Endometrial microvascular endothelial cells (primary cell): ENCODE results near the gene ASB16. TPM values are rescaled to one million over a fixed set of nuclear protein-coding genes. Genes with fewer than 3 reads are reported as not detected.

Experiments
- in situ Hi-C: cut with HindIII; loops from 2 replicates; pipeline ENCODE4 v1.10.0; 2017; ENCODE audit warnings: low sequenced_read_pairs, low pct_unique_long_range_greater_than_20kb; ENCODE audit errors: inconsistent ontology term
- total RNA-seq: library from RNA; depleted of rRNA; stranded (reverse); fragments of >200 nt; gene quantifications from one replicate; pipeline ENCODE4 v1.2.3, GENCODE V29; 2015; ENCODE audit errors: inconsistent ontology term

Gene ASB16
- total RNA-seq, 1 donor from 2014 or later, result not detected

DNA sequence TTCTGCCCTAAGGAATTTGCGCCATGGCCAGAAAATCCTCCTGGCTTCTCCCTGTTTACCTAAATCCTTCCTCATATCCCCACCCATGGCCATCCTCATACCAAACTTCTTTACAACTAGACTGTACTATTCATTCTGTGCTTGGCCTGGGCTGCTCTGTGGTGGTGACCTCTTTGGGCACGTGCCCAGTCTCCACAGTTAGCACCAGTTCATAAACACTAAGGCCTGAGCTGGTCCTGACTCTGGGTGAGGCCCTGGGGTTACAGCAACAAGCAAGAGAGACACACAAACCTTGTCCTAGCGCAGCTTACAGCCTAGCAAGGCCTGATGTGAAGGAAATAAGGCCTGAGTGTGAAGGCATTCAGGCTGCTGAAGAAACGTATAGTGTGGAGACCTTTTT lies 32.3 kb downstream of the ASB16 start:
- in situ Hi-C loops, result loop anchor here (10.0 kb wide), 1 partner anchor 122 kb away; the partner anchor contains the start of gene SLC25A39

DNA sequence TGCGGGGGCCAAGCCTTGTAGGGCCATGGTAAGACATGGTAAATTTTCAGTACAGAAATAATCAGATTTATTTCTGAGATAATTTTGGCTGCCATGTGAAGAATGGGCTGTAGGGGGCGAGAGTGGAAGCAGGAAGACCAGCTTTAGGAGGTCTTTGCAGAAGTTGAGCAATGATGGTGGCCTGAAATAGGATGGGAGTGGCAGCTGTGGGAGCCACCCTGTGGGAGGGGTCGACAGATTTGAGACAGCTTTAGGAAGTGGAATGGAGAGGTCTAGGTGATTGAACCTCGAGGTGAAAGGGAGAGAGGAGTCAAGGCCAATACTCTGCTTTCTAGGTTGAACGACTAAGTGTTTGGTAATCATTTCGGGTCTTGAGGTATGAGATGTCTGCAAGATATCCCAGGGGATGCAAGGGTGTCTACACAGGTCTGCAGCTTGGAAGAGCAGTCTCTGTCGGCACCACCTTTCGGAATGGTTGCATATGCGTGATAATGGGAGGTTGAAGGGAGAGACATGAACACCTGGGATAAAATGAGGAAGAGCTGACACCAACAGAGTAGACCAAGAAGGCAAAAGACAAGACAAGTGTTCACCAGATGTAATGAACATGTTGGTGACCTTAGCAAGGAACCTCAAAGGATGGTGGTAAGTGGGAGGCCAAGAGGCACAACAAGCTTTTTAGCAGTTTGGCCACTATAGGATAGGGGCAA lies 33.4 kb downstream of the ASB16 start:
- in situ Hi-C loops, result loop anchor here (10.0 kb wide), 1 partner anchor 121 kb away; the partner anchor contains the start of gene SLC25A39

DNA sequence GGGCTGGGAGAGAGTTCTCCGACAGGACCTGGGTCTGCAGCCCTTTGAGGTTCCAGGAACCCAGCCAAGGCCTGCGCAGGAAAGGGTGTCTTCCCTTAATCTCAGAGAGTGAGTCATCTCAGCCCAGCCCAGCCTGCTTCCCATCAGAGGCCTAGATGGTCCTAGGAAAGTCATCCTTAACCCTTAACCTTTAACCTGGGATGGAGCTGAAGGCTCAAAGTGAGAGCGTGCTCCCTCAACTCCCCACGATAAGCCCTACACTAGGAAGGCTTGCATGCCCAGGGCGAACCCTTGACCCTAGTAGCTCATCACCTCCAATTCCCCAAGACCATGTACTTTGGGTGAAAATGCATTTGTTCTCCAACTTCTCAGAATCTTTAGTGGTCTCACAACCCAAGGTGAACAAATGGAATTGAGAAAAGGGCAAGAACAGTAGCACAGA lies 34.0 kb downstream of the ASB16 start:
- in situ Hi-C loops, result loop anchor here (10.0 kb wide), 1 partner anchor 120 kb away; the partner anchor contains the start of gene SLC25A39

DNA sequence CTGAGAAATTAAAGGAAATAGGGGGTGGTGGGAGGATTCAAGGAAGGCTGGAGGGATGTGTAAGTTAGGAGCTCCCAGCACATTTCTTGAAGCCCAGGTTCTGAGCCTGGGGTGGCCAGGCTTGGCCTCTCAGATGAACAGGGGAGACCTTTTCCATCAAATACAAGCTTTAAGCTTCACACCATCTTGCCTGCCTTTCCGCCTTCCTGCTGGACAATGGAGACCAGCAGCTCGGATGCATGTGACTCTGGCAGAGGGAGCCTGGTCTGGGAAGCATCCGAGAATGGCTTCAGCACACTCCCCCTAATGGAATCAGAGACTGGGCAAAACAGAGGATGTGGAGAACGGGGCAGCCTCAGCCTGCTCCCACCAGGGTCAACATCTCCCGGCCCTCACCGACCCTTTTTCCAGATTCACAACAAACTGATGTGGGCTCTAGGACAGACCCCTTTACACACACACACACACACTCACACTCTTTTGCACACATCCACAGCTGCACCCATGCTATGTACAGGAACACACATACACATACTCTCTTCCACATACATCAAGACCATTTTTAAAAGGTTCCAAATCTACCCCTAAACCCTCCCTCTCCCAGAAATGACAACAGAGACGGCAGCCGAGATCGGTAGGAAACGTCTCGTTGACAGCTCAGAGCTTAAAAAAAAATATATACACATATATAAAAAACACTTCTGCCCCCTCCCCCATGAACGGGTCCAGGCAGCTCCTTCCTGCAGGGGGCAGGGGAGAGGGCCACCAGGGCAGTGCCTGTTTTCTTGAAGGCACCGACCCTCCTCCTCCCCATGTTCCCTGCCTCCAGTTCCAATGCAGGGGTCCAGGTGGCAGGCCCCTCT lies 35.7 kb downstream of the ASB16 start:
- in situ Hi-C loops, result loop anchor here (10.0 kb wide), 1 partner anchor 119 kb away; the partner anchor contains the start of gene SLC25A39

DNA sequence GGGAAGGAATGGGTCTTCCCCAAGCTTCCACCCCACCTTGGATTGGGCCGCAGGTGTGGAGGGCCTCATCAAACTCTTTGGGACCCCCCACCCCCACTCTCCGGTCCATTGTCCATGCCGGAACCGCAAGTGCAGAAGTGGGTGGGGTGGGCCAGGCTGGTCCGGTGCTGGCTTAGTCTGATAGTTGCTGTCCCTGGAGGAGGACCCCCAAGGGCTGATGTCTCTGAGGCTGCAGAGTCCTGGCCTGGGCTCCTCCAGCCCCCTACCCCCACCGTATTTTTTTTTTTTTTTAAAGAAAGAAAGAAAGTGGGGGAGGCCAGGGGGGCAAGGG lies 36.3 kb downstream of the ASB16 start:
- in situ Hi-C loops, result loop anchor here (10.0 kb wide), 1 partner anchor 118 kb away; the partner anchor contains the start of gene SLC25A39

DNA sequence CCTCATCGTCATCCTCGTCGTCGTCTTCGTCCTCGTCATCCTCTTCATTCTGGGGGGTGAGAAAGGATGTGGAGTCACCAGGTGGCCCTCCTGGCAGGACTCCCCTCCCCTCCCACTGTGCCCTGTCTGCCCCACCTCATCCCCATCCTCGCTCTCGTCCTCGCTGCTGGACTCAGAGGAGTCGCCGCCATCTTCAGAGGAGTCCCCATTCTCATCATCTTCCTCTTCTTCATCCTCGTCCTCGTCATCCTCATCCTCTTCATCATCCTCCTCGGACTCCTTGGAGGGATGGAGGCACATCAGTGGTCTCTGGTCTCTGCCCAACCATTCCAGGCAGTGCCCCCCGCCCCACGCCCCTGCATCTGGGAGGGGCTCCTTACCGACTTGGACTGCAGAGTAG lies 36.8 kb downstream of the ASB16 start:
- in situ Hi-C loops, result loop anchor here (10.0 kb wide), 1 partner anchor 117 kb away; the partner anchor contains the start of gene SLC25A39

DNA sequence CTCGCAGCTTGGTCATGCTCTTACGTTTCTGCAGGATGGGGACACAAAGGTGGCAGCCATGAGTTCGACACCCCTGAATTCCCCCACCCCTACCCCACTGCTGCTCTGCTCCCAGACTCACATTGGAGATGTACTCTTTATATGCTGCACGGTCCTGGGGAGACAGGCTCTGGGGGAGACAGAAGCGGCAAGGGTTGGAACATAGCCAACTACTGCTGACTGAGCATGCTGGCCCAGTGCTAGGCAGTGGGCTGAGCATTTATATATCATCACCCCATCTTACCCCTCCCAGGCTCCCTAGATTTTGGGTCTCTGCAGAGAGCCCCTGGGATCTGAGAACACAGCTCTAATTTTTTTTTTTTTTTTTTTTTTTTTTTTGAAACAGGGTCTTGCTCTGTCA lies 37.2 kb downstream of the ASB16 start:
- in situ Hi-C loops, result loop anchor here (10.0 kb wide), 1 partner anchor 117 kb away; the partner anchor contains the start of gene SLC25A39

DNA sequence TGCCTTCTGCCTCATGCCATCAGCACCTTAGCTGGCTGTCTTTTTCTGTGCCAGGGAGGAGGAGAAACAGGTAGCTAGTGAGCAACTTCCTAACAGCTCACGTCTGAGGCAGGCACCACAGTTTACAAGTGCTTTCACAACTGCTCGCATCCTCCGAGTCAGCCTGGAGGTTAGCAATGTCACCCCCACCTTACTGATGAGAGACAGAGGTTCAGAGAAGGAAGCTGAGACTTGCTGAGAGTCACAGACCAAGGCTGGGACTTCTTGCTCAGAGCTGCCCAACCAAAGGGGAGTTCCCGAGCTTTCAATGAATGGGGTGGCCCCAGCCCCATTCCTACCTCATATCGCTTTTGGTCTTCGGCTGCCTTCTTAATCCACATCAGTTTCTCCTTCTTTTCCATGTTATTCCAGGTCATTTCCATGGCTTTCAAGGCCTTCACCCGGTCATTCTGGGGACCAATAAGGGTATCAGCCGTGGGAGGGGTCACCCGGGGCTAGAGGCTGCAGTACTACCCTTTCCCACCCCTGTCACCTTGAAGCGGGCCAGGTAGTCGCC lies 39.4 kb downstream of the ASB16 start:
- in situ Hi-C loops, result loop anchor here (10.0 kb wide), 1 partner anchor 115 kb away; the partner anchor contains the start of gene SLC25A39

DNA sequence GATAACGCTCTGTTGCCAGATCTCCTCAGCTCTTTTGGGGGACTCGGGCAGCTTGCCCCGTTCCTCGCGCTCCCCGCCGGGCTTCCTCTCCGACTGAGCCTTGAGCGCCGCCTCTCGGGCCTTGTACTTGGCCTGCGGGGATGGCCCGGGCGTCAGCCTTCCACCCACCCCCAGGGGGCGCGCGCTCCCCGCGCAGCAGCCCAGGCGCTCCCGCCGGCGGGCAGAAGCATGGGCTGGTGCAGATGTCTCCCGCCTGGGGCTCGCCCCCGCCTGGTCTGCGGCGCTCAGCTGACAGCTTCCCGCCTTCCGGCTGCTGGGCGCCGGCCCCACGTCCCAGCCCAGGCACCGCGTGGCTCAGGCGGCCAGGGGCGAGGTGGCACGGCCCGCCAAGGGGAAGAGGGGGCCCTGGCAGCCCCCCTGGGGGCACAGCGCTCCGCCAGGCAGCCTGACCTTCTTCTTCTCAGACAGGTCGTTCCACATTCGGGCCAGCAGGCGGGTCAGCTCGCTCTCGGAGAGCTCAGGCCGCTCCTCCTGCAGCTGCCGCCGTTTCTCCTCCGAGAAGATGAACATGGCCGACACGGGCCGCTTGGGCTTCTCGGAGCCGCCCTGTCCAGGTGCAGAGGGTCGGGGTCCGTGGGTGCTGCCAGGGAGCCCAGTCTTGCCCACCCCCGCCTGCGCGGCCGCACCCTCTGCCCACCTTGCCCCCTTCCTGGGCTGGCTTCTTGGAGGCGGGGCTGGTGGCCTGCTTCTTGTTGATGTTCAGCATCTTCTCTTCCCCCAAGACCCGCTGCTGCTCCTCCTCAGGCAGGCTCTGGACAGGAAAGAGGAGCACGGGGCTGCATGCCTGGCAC lies 40.1 kb downstream of the ASB16 start:
- in situ Hi-C loops, result no loop called here

DNA sequence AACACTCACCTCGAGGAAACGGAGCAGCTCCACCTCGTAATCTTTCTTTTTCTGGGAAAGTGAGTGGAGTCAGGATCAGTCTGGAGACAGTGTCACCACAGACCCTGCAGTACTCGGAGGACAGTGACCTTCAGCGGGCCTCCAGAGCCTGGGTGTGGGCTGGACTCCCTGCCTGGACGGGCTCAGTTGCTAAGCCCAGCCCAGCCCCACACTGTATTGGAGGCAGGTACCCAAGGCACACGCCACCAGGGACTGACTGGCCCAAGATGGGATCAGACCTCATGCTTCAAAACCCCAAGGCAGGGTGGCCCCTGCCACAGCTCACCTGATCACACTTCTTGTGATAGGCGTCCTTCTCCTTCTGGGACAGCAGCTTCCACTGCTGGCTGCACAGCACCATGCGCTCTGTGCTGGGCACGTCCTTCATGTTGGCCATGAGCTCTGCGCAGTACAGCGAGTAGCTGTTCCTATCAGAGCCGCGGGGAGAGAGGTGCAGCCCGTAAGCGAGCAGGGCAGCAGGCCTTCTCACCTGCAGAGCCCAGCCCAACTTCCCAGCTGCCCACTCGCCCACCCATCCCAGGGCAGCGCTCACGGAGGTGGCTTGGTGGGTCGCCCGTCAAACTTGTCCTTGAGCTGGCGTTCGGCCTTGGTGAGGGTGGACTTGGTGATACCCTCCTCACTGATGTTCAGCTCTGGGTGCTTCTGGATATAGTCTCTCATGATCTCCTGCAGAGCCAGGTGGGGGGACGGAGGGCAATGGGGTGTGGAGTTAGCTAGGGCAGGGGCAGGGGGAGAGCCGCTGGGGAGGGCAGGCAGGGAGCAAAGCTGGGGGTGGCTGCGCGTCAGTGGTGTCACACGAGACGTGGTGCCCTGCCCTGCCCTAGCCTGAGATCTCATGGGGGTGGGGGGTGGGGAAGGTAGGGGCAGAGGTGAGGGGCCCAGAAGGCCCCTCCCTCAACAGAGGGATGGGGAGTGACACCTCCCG lies 41.1 kb downstream of the ASB16 start:
- in situ Hi-C loops, result no loop called here

DNA sequence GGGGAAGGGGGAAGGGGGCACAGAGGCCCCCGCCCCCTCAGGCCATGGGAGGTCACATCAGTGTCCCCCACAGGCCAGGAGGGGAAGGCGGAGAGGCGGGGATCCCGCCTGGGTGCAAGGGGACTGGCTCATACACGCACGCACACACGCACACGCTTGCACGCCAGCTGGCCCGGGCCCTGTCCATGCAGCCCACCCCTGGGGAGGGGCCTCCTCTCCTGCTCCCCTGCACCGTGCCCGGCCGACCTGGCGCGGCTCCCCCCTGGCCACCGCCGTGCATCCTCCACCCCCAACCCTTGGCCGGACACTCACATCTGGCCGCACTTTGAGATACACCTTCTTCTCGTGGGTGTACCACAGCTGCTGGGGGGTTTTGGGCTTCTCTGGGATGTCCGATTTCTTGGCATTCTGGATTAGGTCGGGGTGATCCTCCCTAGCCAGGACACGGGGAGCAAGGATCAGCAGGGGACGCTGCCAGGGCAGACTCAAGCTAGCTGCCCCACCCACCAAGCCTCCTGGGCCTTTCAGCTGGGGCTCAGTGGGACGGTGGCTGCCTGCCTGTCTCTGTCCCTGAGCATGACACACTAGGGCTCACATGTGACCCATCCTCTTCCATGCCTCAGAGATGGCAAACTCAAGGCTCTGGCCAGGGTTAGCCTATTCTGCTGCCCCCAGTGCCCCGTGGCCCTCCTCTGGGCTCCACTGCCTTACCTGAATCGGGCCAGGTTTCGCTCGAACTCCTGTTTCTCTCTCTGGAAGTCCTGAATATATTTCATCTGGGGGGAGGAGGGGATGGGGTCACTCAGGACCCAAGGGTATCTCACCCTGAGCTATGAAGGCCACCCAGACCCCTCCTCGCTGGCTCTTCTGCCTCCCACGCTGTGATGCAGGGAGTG lies 42.3 kb downstream of the ASB16 start:
- in situ Hi-C loops, result no loop called here

DNA sequence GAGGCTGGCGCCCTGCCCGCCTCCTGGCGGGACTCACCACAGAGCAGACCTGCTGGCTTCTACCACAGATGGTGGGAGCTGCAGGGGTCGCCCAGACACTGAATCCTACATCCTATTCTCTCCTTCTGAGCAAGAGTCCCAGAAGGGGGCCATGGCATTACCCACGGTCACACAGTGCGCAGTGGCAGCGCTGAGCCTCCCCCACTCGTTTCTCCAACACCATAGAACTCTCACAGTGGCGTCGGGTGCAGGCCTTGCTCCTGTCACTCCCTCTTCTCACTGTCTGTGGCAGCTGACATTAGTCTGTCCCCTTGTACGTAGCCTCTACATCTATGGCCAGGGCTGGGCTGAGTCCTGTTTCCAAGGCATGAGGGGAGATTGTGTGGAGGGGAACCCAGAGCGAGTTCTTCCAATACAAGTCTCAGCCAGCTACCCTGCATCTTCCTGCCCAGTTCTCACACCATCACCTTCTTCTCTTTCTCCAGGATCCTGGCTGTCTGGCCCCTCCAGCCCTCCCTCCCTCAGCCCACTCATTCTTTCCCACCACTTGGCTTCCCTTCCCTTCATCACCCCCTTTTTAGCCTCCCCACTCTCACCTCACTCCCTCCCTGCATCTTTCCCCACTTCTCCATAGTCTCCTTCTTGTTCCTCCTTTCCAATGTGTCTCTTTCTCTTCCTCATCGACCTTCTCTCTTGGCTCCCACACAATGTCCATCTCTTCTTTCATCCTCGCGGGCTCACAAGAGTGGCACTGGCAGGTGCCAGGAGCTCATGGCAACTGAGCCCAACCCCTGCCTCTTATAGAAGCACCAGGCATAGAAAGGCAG lies 43.1 kb downstream of the ASB16 start:
- in situ Hi-C loops, result no loop called here

DNA sequence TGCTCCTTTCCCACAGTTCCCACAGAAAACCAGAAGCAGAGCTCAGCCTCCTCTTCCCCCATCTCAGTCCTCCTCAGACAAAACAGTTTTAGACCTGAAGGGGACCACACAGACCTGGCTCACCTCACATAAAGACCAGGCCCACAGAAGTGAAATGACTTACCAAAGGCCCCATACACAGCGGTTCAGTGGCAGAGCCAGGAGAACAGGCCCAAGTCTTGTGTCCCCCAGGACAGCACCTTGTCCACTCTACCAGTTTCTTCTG lies 43.7 kb downstream of the ASB16 start:
- in situ Hi-C loops, result no loop called here

DNA sequence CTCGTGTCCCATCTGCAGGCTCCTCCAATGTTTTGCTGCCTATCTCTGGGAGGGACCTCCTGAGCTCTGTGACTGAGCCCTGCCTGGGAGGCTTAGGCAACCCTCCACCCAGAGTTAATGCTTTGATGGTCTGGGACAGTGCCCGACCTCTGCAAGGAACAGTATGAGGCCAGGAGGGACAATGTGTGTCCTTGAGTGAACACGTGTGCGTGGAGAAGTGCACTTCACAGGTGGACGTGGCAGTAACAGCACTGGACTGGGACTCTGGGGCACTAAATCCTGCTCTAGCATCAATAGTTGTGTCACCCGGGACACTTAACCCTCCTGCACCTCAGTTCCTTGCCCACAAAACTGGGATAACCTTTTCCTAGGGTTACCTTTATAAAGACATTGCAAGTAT lies 44.4 kb downstream of the ASB16 start:
- in situ Hi-C loops, result no loop called here

DNA sequence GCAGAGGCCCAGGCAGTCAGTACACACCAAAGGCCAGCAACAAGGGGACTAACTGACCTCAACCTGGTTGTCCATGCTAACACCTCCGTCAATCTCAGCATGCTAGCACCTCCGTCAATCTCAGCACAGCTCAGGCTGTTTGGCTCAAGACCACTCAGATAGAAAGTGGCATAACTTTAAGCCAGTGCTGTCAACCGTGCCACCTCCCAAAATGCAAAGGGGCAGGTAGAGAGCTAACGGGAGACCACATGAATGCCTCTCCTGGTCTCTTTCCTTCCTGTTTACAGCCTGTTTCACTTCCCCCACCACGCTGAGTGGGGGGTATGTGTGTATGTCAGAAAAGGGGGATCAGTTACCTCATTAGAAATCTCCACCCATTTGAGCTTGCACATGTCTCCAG lies 45.7 kb downstream of the ASB16 start:
- in situ Hi-C loops, result no loop called here

DNA sequence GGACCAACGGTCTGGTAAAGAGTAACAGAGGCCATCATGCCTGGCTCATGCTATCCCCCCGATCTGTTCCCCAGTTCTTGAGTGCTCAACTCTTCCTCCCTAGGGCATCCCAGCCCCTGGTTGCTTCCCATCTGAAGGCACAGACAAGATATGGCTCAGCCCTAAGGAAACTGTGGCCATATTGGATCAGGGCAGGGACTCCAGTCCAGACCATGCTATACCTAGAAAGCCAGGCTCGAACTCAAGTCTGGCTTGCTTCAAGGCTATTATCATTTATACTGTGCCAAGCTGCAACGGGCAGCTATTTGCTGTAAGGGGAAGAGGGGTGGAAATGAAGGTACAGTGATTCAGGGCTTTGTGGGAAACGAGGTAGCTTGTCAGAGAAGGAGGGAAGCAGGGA lies 46.2 kb downstream of the ASB16 start:
- in situ Hi-C loops, result no loop called here
